HG03196 (cell line): ENCODE measurements around the gene DNAJC12.
"Not testable (repeated sequence)": the region's sequence is repeated elsewhere in the genome, so short reads cannot be mapped to it uniquely, and the experiment has no call there.

Experiments used
- ATAC-seq: cut with Tn5 transposase; IDR thresholded peaks from one replicate; pipeline ENCODE4 v1.9.1; 2021; ENCODE audit not compliant: unreplicated experiment

DNAJC12 gene

GRCh38 chr10:67839951-67840350, 2.0 kb upstream of the DNAJC12 start:
- ATAC-seq = no peak

GRCh38 chr10:67839511-67839910, 1.5 kb upstream of the DNAJC12 start:
- not testable (repeated sequence) for ATAC-seq

- no peak for ATAC-seq
These were observed 1.0 kb downstream of the DNAJC12 start for GRCh38 chr10:67836972-67837371.

- ATAC-seq = no peak
These were observed 1.5 kb downstream of the DNAJC12 start for GRCh38 chr10:67836488-67836887.

GRCh38 chr10:67835541-67836394, 2.2 kb downstream of the DNAJC12 start:
- not testable (repeated sequence) for ATAC-seq

GRCh38 chr10:67834375-67834774, 3.6 kb downstream of the DNAJC12 start:
- ATAC-seq = no peak

GRCh38 chr10:67827811-67828210, 10.2 kb downstream of the DNAJC12 start:
- ATAC-seq = no peak

GRCh38 chr10:67819768-67820204, 18.2 kb downstream of the DNAJC12 start:
- peak; percentile 70 for ATAC-seq

- no peak for ATAC-seq
These were observed 19.7 kb downstream of the DNAJC12 start for GRCh38 chr10:67818323-67818722.

- ATAC-seq = no peak
These were observed 21.3 kb downstream of the DNAJC12 start for GRCh38 chr10:67816719-67817118.

- no peak for ATAC-seq
These were observed 22.4 kb downstream of the DNAJC12 start for GRCh38 chr10:67815571-67816059.

GRCh38 chr10:67812007-67812406, 26.0 kb downstream of the DNAJC12 start:
- ATAC-seq = no peak

- ATAC-seq = no peak
These were observed 28.9 kb downstream of the DNAJC12 start for GRCh38 chr10:67809107-67809506.

- ATAC-seq = no peak
These were observed 29.3 kb downstream of the DNAJC12 start for GRCh38 chr10:67808704-67809103.

GRCh38 chr10:67807855-67808456, 30.0 kb downstream of the DNAJC12 start:
- no peak for ATAC-seq

- no peak for ATAC-seq
These were observed 33.7 kb downstream of the DNAJC12 start for GRCh38 chr10:67804395-67804678.

GRCh38 chr10:67803588-67804394, 34.2 kb downstream of the DNAJC12 start:
- ATAC-seq = no peak

- no peak for ATAC-seq
These were observed 35.0 kb downstream of the DNAJC12 start for GRCh38 chr10:67802767-67803538.

GRCh38 chr10:67801118-67801517, 36.9 kb downstream of the DNAJC12 start:
- no peak for ATAC-seq

- ATAC-seq = no peak
These were observed 43.0 kb downstream of the DNAJC12 start for GRCh38 chr10:67794909-67795460.

GRCh38 chr10:67794256-67794655, 43.7 kb downstream of the DNAJC12 start:
- ATAC-seq = no peak
